CD4-positive, alpha-beta T cell treated with Interleukin-15 for 1 hour (primary cell): ENCODE measurements around the gene YPEL3.

ENCODE experiments used
- DNase-seq: peaks from one replicate; pipeline ENCODE4 v3.0.0-alpha.2; 2020

YPEL3 gene

GRCh38 chr16:30088832-30089624 is 7.0 kb downstream of the YPEL3 start:
- no peak for DNase-seq

- no peak for DNase-seq
Observed at GRCh38 chr16:30088237-30088831, 7.7 kb downstream of the YPEL3 start.

- peak; percentile 70 for DNase-seq
Observed at GRCh38 chr16:30087181-30087898, 8.7 kb downstream of the YPEL3 start.

- no peak for DNase-seq
Observed at GRCh38 chr16:30086291-30087140, 9.5 kb downstream of the YPEL3 start.

- no peak for DNase-seq
Observed at GRCh38 chr16:30085820-30086219, 10.2 kb downstream of the YPEL3 start.

- DNase-seq, result no peak
Observed at GRCh38 chr16:30085247-30085646, 10.8 kb downstream of the YPEL3 start.

- DNase-seq, result no peak
Observed at GRCh38 chr16:30084816-30085159, 11.2 kb downstream of the YPEL3 start.

- DNase-seq, result no peak
Observed at GRCh38 chr16:30084096-30084815, 11.8 kb downstream of the YPEL3 start.

GRCh38 chr16:30083216-30084055 is 12.6 kb downstream of the YPEL3 start:
- DNase-seq, result no peak

- no peak for DNase-seq
Observed at GRCh38 chr16:30082545-30083090, 13.4 kb downstream of the YPEL3 start.

- DNase-seq, result no peak
Observed at GRCh38 chr16:30079480-30079879, 16.5 kb downstream of the YPEL3 start.

- DNase-seq, result no peak
Observed at GRCh38 chr16:30078744-30079143, 17.3 kb downstream of the YPEL3 start.

- no peak for DNase-seq
Observed at GRCh38 chr16:30077656-30078055, 18.4 kb downstream of the YPEL3 start.

GRCh38 chr16:30076276-30076791 is 19.7 kb downstream of the YPEL3 start:
- no peak for DNase-seq

- DNase-seq, result peak; percentile 87
Observed at GRCh38 chr16:30075503-30076275, 20.3 kb downstream of the YPEL3 start, which contains the start of gene PPP4C. Gene PPP4C (plus strand): TSS chr16:30075994. CDS start chr16:30076378, 384 bp downstream.

- no peak for DNase-seq
Observed at GRCh38 chr16:30070490-30070889, 25.5 kb downstream of the YPEL3 start.

- DNase-seq, result no peak
Observed at GRCh38 chr16:30069611-30070462, 26.2 kb downstream of the YPEL3 start.

- peak; percentile 55 for DNase-seq
Observed at GRCh38 chr16:30068750-30069610, 27.0 kb downstream of the YPEL3 start.
